Liver (tissue), 3 donors: Measurements from ENCODE around the gene TMEM163.

Experiments used
- ATF3 ChIP-seq: IDR thresholded peaks from 2 replicates; pipeline ENCODE4 v1.6.1; 2016; ENCODE audit warnings: antibody characterized with exemption
- CTCF ChIP-seq: fragments of 150-350 bp; IDR thresholded peaks from 2 replicates; pipeline ENCODE4 v1.5.1; 2017; ENCODE audit warnings: improper control_type of control experiment, low read depth, low read length; ENCODE audit not compliant: missing input control
- EGR1 ChIP-seq, 2 donors: IDR thresholded peaks; 2 replicates each; pipeline ENCODE4 v1.6.1; 2016 to 2018; ENCODE audit warnings: antibody characterized with exemption in 2 of 2, low read depth in 2 of 2
- GABPA ChIP-seq, 2 donors: IDR thresholded peaks in 1 of 2; conservative IDR thresholded peaks in 1 of 2; 2 replicates each; pipeline ENCODE4 v1.6.1; 2016; ENCODE audit warnings: antibody characterized with exemption in 2 of 2, mild to moderate bottlenecking in 1 of 2, moderate library complexity in 1 of 2
- HNF4A ChIP-seq, 2 donors: conservative IDR thresholded peaks; 2 replicates each; pipeline ENCODE4 v1.6.1; 2016; ENCODE audit warnings: antibody characterized with exemption in 2 of 2, mild to moderate bottlenecking in 2 of 2
- MAX ChIP-seq: IDR thresholded peaks from 2 replicates; pipeline ENCODE4 v1.6.1; 2016; ENCODE audit warnings: antibody characterized with exemption
- NR2F2 ChIP-seq: IDR thresholded peaks from 2 replicates; pipeline ENCODE4 v1.6.1; 2016; ENCODE audit warnings: antibody characterized with exemption
- RAD21 ChIP-seq, 2 donors: IDR thresholded peaks; 2 replicates each; pipeline ENCODE4 v1.6.1; 2016; ENCODE audit warnings: antibody characterized with exemption in 2 of 2, mild to moderate bottlenecking in 2 of 2
- REST ChIP-seq: IDR thresholded peaks from 2 replicates; pipeline ENCODE4 v1.6.1; 2016; ENCODE audit warnings: antibody characterized with exemption, mild to moderate bottlenecking
- RXRA ChIP-seq, 2 donors: IDR thresholded peaks; 2 replicates each; pipeline ENCODE4 v1.6.1; 2017 to 2018; ENCODE audit warnings: antibody characterized with exemption in 2 of 2, mild to moderate bottlenecking in 1 of 2
- SP1 ChIP-seq: IDR thresholded peaks from 2 replicates; pipeline ENCODE4 v1.6.1; 2018; ENCODE audit warnings: antibody characterized with exemption, mild to moderate bottlenecking
- TAF1 ChIP-seq: conservative IDR thresholded peaks from 2 replicates; pipeline ENCODE4 v1.6.1; 2016; ENCODE audit warnings: antibody characterized with exemption, mild to moderate bottlenecking
- ZBTB33 ChIP-seq: IDR thresholded peaks from 2 replicates; pipeline ENCODE4 v1.6.1; 2016; ENCODE audit warnings: antibody characterized with exemption
- donor health status: healthy.
- donor health status: healthy.

GRCh38 chr2:134457353-134457752 is 261.4 kb downstream of the TMEM163 start:
- TF ChIP-seq RAD21 (IDR thresholded peaks at IDR 0.05) (no peak), CTCF (no peak), NR2F2 (no peak), HNF4A (conservative IDR thresholded peaks at IDR 0.05) (no peak), GABPA (IDR thresholded peaks at IDR 0.05 in 1 of 2, conservative IDR thresholded peaks at IDR 0.05 in 1 of 2) (no peak), EGR1 (IDR thresholded peaks at IDR 0.05; ENCODE audit: low read depth in 2 of 2) (no peak), REST (no peak), TAF1 (no peak), RXRA (IDR thresholded peaks at IDR 0.05) (no peak), ATF3 (no peak), SP1 (no peak), MAX (no peak), ZBTB33 (no peak)
